Adipocyte (in vitro differentiated cells): ENCODE data around the gene GLO1.

ENCODE experiments used
- DNase-seq: peaks from one replicate; pipeline ENCODE4 v3.0.0-alpha.2; 2015; ENCODE audit warnings: low read depth
- H3K27me3 ChIP-seq: replicated peaks from 2 replicates; pipeline ENCODE4 v1.7.0; 2013; ENCODE audit warnings: mild to moderate bottlenecking, low read length, moderate library complexity; ENCODE audit not compliant: control insufficient read depth, insufficient read depth
- H3K36me3 ChIP-seq: 2 replicates; pipeline ENCODE4 v1.7.0; 2013; ENCODE audit warnings: low read length, mild to moderate bottlenecking, moderate library complexity; ENCODE audit not compliant: control insufficient read depth, insufficient read depth, severe bottlenecking
- H3K4me1 ChIP-seq: 2 replicates; pipeline ENCODE4 v1.7.0; 2013; ENCODE audit warnings: mild to moderate bottlenecking, low read length, moderate library complexity; ENCODE audit not compliant: control insufficient read depth, insufficient read depth
- H3K4me3 ChIP-seq: 2 replicates; pipeline ENCODE4 v1.7.0; 2013; ENCODE audit warnings: mild to moderate bottlenecking, low read length, moderate library complexity
- H3K9ac ChIP-seq: 2 replicates; pipeline ENCODE4 v1.7.0; 2013; ENCODE audit warnings: mild to moderate bottlenecking, low read length, moderate library complexity
- H3K9me3 ChIP-seq: 2 replicates; pipeline ENCODE4 v1.7.0; 2013; ENCODE audit warnings: mild to moderate bottlenecking, low read length, moderate library complexity; ENCODE audit not compliant: control insufficient read depth

The GLO1 gene

DNA sequence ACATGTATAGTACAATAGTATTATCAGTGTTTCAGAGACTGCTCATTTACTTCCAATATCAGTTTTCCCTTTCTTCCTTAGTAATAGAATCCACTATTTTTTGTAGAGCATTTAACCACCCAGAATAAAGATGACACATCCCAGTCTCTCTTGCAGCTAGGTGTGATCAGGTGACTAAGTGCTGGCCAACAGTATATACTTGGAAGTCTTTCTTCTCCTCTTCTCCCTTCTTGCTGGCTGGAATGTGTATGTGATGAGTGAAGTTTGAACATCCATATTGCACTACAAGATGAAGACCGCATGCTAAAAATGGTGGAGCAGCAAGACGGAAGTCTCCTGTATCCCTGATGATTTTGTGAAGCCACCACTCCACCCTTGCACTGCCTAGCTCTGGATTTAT is 48.7 kb downstream of the GLO1 start:
- Histone ChIP-seq H3K9ac (no peak overlapping the region), H3K4me3 (no peak overlapping the region), H3K36me3 (no peaks in the 10 kb centered on the region), H3K9me3 (no peaks in the 10 kb centered on the region), H3K4me1 (no peaks in the 10 kb centered on the region), H3K27me3 (no peaks in the 10 kb centered on the region)
- no peak for DNase-seq

DNA sequence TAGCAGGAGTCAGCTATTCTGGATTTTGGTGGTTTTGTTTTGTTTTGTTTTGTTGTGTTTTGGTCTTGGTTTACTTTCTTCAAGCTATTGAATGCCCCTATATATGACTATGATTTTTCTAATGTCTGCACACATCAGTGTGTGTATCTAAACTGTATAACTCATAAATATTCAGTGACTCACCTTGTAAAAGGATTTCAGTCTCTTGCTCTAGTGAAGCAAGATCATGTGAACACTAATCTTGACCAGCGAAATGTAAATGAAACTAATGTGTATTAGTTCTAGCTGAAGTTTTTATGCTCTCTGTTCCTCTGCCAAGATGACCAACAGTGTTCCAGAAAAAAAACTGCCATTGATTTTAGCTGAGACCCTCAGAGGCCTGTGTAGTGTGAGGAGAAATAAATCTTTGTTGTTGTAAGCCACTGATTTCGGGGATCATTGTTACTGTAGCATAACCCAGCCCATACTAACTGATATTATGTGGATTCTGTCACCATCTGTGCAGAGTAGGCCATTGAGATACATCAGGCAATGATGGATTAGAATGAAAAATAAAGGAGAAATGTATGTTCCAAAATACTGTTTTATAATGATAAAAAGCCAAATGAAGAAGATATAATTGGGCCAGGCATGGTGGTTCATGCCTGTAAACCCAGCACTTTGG is 51.7 kb downstream of the GLO1 start:
- H3K4me3 ChIP-seq, result no peak overlapping the region
- no peaks in the 10 kb centered on the region for H3K9me3 ChIP-seq
- no peak overlapping the region for H3K9ac ChIP-seq
- H3K36me3 ChIP-seq, result no peaks in the 10 kb centered on the region
- no peak for DNase-seq
- H3K4me1 ChIP-seq, result no peaks in the 10 kb centered on the region
- H3K27me3 ChIP-seq, result no peaks in the 10 kb centered on the region

DNA sequence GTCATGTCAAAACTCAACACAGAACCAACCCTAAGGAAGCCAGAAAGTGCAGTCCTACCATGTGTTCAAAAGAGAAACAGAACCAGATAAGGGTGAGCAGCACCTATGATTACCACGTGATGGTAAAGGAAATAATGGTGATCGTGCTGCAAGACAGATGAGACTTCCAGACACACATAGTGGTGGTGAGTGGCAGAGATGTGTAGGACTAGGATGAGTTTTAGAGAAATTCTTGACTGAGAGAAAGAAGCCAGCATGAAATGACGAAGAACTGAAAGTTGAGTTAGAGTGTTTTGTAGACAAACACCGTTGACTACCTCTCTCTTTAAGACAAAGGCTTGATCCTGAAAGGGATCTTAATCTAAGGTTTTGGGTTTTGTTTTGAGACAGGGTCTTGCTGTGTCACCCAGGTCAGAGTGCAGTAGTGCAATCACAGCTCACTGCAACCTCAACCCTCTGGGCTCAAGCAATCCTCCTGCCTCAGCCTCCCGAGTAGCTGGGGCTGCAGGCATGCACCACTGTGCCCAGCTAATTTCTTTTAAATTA is 52.7 kb downstream of the GLO1 start:
- H3K36me3 ChIP-seq, result no peaks in the 10 kb centered on the region
- H3K4me1 ChIP-seq, result no peaks in the 10 kb centered on the region
- H3K9me3 ChIP-seq, result no peaks in the 10 kb centered on the region
- H3K4me3 ChIP-seq, result no peak overlapping the region
- no peak overlapping the region for H3K9ac ChIP-seq
- no peak for DNase-seq
- no peaks in the 10 kb centered on the region for H3K27me3 ChIP-seq

DNA sequence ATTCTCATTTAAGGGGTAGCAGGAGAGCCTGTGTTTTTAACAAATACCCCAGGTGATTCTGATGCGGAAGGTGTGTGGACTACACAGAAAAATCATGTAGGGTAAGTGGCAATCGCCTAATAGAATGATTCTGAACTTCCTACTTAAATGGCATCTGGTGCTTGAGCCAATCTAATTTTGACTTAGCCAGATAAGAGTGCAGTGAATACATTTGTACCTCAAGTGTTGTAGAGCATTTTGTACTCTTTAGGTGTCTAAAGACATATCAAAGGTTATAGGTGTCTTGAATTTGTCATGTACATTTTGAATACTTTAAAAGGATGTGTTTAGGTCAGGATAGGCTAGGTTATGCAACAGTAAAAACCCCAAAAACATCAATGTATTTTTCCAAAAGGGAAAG is 53.2 kb downstream of the GLO1 start:
- no peak for DNase-seq
- Histone ChIP-seq H3K27me3 (no peaks in the 10 kb centered on the region), H3K9me3 (no peaks in the 10 kb centered on the region), H3K4me1 (no peaks in the 10 kb centered on the region), H3K36me3 (no peaks in the 10 kb centered on the region), H3K4me3 (no peak overlapping the region), H3K9ac (no peak overlapping the region)

DNA sequence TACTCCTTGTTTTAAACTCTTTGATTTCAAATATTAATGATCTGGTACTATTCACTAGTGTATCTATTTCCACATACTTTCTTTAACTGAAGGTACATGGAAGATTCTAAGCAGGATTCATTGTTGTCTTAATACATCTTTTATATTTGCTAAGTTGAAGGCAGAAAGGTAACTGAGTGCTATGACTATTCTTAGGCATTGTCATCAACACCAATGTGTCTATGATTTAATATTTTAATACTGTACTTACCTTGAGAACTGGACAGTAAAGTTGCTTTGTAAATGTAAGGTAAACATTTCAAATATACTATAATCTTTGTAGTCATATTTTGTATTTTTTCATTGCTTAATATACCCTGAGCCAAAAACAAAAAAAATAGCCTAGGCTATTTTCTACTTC is 54.3 kb downstream of the GLO1 start:
- Histone ChIP-seq H3K9ac (no peak overlapping the region), H3K27me3 (no peaks in the 10 kb centered on the region), H3K4me3 (no peak overlapping the region), H3K9me3 (no peaks in the 10 kb centered on the region), H3K36me3 (no peaks in the 10 kb centered on the region), H3K4me1 (no peaks in the 10 kb centered on the region)
- no peak for DNase-seq

GRCh38 chr6:38646166-38646878 is 56.6 kb downstream of the GLO1 start:
- DNase-seq, result no peak
- H3K27me3 ChIP-seq, result no peaks in the 10 kb centered on the region
- H3K4me3 ChIP-seq, result no peak overlapping the region
- H3K4me1 ChIP-seq, result no peaks in the 10 kb centered on the region
- H3K9ac ChIP-seq, result no peak overlapping the region
- H3K9me3 ChIP-seq, result no peaks in the 10 kb centered on the region
- no peaks in the 10 kb centered on the region for H3K36me3 ChIP-seq

GRCh38 chr6:38644951-38645350 is 58.0 kb downstream of the GLO1 start:
- no peak for DNase-seq
- Histone ChIP-seq H3K9ac (no peak overlapping the region), H3K9me3 (no peaks in the 10 kb centered on the region), H3K27me3 (no peaks in the 10 kb centered on the region), H3K4me3 (no peak overlapping the region), H3K4me1 (peaks cover 3% of the 10 kb centered on the region), H3K36me3 (no peaks in the 10 kb centered on the region)

GRCh38 chr6:38640216-38640909 is 62.6 kb downstream of the GLO1 start:
- H3K9me3 ChIP-seq, result no peaks in the 10 kb centered on the region
- DNase-seq, result peak; percentile 4
- H3K4me1 ChIP-seq, result peaks cover 9% of the 10 kb centered on the region
- no peaks in the 10 kb centered on the region for H3K27me3 ChIP-seq
- H3K4me3 ChIP-seq, result peak overlapping the region; percentile 93
- peak overlapping the region; percentile 94 for H3K9ac ChIP-seq
- no peaks in the 10 kb centered on the region for H3K36me3 ChIP-seq

DNA sequence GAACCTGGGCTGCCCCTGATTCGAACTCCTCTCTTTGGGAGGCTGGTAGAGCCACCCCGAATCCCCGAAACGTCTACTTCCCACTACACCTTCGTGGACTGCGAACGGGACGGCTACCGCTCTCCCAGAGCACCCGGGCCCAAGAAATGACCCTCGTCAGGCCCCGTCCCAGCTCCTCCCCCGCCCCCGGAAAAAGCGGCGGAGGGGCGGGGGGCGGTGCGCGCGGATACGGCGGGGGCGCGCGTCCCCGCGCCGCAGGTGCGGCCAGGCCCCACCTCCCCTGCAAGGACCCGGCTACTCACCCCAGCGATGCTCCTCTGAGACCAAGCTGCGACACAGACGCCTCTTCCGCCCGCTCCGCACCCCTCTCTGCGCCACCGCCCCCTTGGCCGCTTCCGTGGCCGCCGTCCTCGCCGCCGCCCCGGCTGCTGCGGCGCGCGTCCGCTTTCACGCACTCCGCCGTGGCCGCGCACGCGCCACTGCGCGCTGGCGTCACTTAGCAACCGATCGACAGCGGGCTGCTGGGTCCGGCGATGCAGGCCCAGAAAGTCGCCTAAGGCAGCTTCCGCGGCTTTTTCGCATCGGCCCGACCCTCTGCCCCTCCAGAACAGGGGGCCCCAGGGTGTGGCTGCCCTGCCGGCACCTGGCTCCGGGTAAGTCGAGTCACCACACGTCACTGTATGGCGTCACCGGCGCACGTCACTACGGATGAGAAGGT is 63.3 kb downstream of the GLO1 start, which contains the start of gene BTBD9:
Gene BTBD9 (minus strand): TSS at position 432 of the 718 bp plus-strand sequence.
- H3K27me3 ChIP-seq, result no peaks in the 10 kb centered on the region

DNA sequence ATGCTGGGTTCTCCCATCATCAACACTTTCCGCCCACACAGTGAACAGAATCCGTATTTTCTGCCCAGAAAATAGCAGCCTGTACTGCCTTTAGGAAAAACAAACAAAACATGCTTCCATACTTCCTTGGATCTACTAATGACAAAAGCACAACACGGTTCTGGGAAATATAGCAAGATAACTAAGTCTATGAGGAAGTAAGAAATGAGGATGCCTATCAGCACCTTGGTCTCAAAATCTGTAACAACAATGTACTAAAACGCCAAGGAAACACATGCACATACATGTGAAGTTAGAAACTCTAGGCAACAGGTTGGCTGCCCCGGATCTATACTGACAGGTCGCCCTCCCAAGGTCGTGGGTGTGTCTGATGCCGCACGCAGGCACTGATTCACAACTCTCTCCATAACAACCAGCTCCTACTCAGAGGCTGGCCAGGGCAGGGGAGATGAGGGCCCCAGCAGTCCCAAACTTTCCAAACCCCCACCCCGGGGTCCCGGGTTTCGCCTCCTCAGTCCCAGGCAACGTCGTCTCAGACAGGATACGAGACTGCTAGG is 63.9 kb downstream of the GLO1 start:
- Histone ChIP-seq H3K27me3 (no peaks in the 10 kb centered on the region), H3K9ac (peak overlapping the region; percentile 94), H3K4me1 (peaks cover 9% of the 10 kb centered on the region), H3K36me3 (no peaks in the 10 kb centered on the region), H3K4me3 (peak overlapping the region; percentile 93), H3K9me3 (no peaks in the 10 kb centered on the region)
- peak; percentile 79 for DNase-seq

More for the DNA sequence above, 63.3 kb downstream of the GLO1 start, which contains the start of gene BTBD9:
- H3K9me3 ChIP-seq, result no peaks in the 10 kb centered on the region
- H3K36me3 ChIP-seq, result no peaks in the 10 kb centered on the region
- peak within 1 kb of the TSS; percentile 94 for H3K9ac ChIP-seq
- peak; percentile 93 for DNase-seq
- peak within 1 kb of the TSS; percentile 93 for H3K4me3 ChIP-seq
- H3K4me1 ChIP-seq, result peaks cover 9% of the 10 kb centered on the region
